Pancreas (tissue), 10 donors: ENCODE measurements around the gene NCOA3. TPM values are rescaled to one million over a fixed set of nuclear protein-coding genes. Genes with fewer than 3 reads are reported as not detected.
A peak's percentile ranks its signal among the peaks of the same experiment; 100 is the strongest.

Experiments used
- ATAC-seq, 4 donors: fragments of 200-7000 bp; cut with Tn5 transposase; one replicate each; pipeline versions ENCODE4 v1.8.0 to v1.9.1; 2020; ENCODE audit warnings: mild to moderate bottlenecking in 4 of 4, moderate library complexity in 4 of 4
- DNase-seq, 6 donors: peaks; one replicate each; pipeline ENCODE4 v3.0.0-alpha.2; 2020
- FAIRE-seq: peaks from 2 replicates; lab custom pipeline; 2012; peaks lifted over from hg19 to GRCh38; lab: Jason Lieb, UNC
- H3K27ac ChIP-seq, 4 donors: fragments of 200-600 bp; sonication (generic); 1 replicate in 3 of 4; 2 replicates in 1 of 4; pipeline versions ENCODE4 v1.5.0 to v1.8.0; 2020
- H3K27me3 ChIP-seq, 4 donors: fragments of 200-600 bp; one replicate each; pipeline ENCODE4 v1.8.0; 2021
- H3K36me3 ChIP-seq, 3 donors: fragments of 200-600 bp; sonication (generic) in 1 of 3; one replicate each; pipeline versions ENCODE4 v1.5.0 to v1.8.0; 2020 to 2021
- H3K4me1 ChIP-seq, 3 donors: fragments of 200-600 bp; one replicate each; pipeline ENCODE4 v1.8.0; 2021
- H3K4me3 ChIP-seq, 4 donors: fragments of 200-600 bp; sonication (generic) in 2 of 4; one replicate each; pipeline versions ENCODE4 v1.5.0 to v1.8.0; 2020 to 2021
- H3K9me3 ChIP-seq, 4 donors: fragments of 200-600 bp; one replicate each; pipeline ENCODE4 v1.8.0; 2021
- CTCF ChIP-seq, 4 donors: fragments of 200-600 bp; sonication (generic) in 3 of 4; IDR thresholded peaks; one replicate each; pipeline versions ENCODE4 v1.5.0 to v1.8.0; 2021; ENCODE audit warnings: antibody characterized with exemption in 4 of 4
- WGBS, 2 donors: extraction: QIAGEN DNeasy Blood & Tissue Kit; methylation state at CpG; one replicate each; pipeline ENCODE4 v1.1.7; 2013; 5-methylcytosine and 5-hydroxymethylcytosine counted together
- intact Hi-C, 3 donors: fragments of 100-400 bp; cut with DNase I; formaldehyde crosslinking; loops; one replicate each; pipeline versions ENCODE4 v1.11.1 to v1.14.2; 2022
- polyA plus RNA-seq, 2 donors: library from polyadenylated mRNA; stranded (reverse); fragments of 200-250 nt; gene quantifications; one replicate each; pipeline ENCODE4 v1.2.3, GENCODE V29; 2013
- total RNA-seq, 6 donors: library from RNA; stranded (reverse); fragmentation: NEBNext Ultra II Directional in 4 of 6; extraction: Animal tissue kit (Norgen Biotek cat#: 25700) in 4 of 6; gene quantifications; one replicate each; pipeline versions ENCODE4 v1.2.1 to v1.2.4, GENCODE V29; 2021 to 2023
- donor health status: healthy with polysubstance abuse.
- donor health status: DM: no; HTN: no; CAD: no; lungs with moderate emphysema.
- donor health status: DM: no; HTN: no; CAD: no.
- donor health status: control.
- donor health status: control.
- donor health status: Bipolar disorder and iron deficiency.
- donor health status: DM: yes; HTN: yes; CAD: no.
- donor health status: DM: no; HTN: no; CAD: no.
- donor health status: DM: no; HTN: no; CAD: no.
- donor health status: DM: yes; HTN: yes; CAD: no.

The NCOA3 gene
- total and polyA plus RNA-seq, 8 donors: 3.6 to 17.4 (median 10.5) TPM

GRCh38 chr20:47612670-47613069, 111.0 kb downstream of the NCOA3 start:
- peaks cover 0 to 4% (median 0%) of the 10 kb centered on the region in 3 donors for H3K4me1 ChIP-seq
- H3K27ac ChIP-seq: no peak overlapping the region
- no peaks in the 10 kb centered on the region for H3K9me3 ChIP-seq
- no peak for FAIRE-seq
- intact Hi-C loops: no loop called here
- 91 to 96% methylated on average over 2 of the region's 2 CpGs for WGBS, 2 donors
- no peak for TF ChIP-seq CTCF (IDR thresholded peaks at IDR 0.05)
- no peak overlapping the region for H3K4me3 ChIP-seq
- H3K36me3 ChIP-seq: no peaks in the 10 kb centered on the region
- ATAC-seq: no peak
- no peaks in the 10 kb centered on the region for H3K27me3 ChIP-seq
- no peak for DNase-seq

GRCh38 chr20:47614703-47615309, 113.1 kb downstream of the NCOA3 start:
- intact Hi-C loops: no loop called here
- WGBS, 2 donors: 97 to 98% methylated on average over 2 of the region's 2 CpGs
- ATAC-seq (no peak), DNase-seq (no peak), FAIRE-seq (no peak)
- H3K27ac ChIP-seq: no peak overlapping the region
- no peak overlapping the region for H3K4me3 ChIP-seq
- H3K36me3 ChIP-seq: no peaks in the 10 kb centered on the region
- no peaks in the 10 kb centered on the region for H3K9me3 ChIP-seq
- no peak for TF ChIP-seq CTCF (IDR thresholded peaks at IDR 0.05)
- peaks cover 0 to 4% (median 0%) of the 10 kb centered on the region in 3 donors for H3K4me1 ChIP-seq
- no peaks in the 10 kb centered on the region for H3K27me3 ChIP-seq

GRCh38 chr20:47618479-47618878, 116.8 kb downstream of the NCOA3 start:
- no peak for FAIRE-seq
- Histone ChIP-seq H3K9me3 (no peaks in the 10 kb centered on the region), H3K27me3 (no peaks in the 10 kb centered on the region), H3K27ac (no peak overlapping the region), H3K36me3 (peaks cover 0 to 7% (median 0%) of the 10 kb centered on the region in 3 donors), H3K4me1 (no peaks in the 10 kb centered on the region), H3K4me3 (no peak overlapping the region)
- ATAC-seq: no peak
- intact Hi-C loops: no loop called here
- 89 to 92% methylated on average over 6 of the region's 6 CpGs for WGBS, 2 donors
- TF ChIP-seq CTCF (IDR thresholded peaks at IDR 0.05): no peak
- DNase-seq: no peak

- Histone ChIP-seq H3K36me3 (peaks cover 0 to 20% (median 0%) of the 10 kb centered on the region in 3 donors), H3K9me3 (no peaks in the 10 kb centered on the region), H3K4me3 (no peak overlapping the region), H3K27ac (no peak overlapping the region), H3K27me3 (no peaks in the 10 kb centered on the region), H3K4me1 (no peaks in the 10 kb centered on the region)
- TF ChIP-seq CTCF (IDR thresholded peaks at IDR 0.05): peak; percentile 39 to 76 (median 66)
- ATAC-seq (peak; percentile 38 to 77 (median 74)), DNase-seq (no peak), FAIRE-seq (peak; percentile 92)
- WGBS, 2 donors: 39 to 41% methylated on average over 8 of the region's 8 CpGs
- intact Hi-C loops: loop anchor here in 2 of 3 donors (10.0 kb wide), 2 partner anchors 116 to 236 kb away; partner anchors contain the start of gene NCOA3 (in 1 of the 2)
Observed at GRCh38 chr20:47620808-47621805, 119.4 kb downstream of the NCOA3 start.
